ENCODE data around the gene HYOU1. TPM values are rescaled to one million over a fixed set of nuclear protein-coding genes. Genes with fewer than 3 reads are reported as not detected.

Gene HYOU1
- total and polyA plus RNA-seq, 4 donors, result 46.6 to 252 (median 106) TPM

GRCh38 chr11:119016216-119017009 lies 40.6 kb downstream of the HYOU1 start:
- no peaks in the 10 kb centered on the region for H3K27me3 ChIP-seq (ENCODE audit: control insufficient read depth in 3 of 3, insufficient read depth in 3 of 3, low read length in 2 of 3)
- H3K4me1 ChIP-seq (ENCODE audit: control insufficient read depth in 5 of 5, insufficient read depth in 5 of 5, low read length in 5 of 5), result peaks cover 5 to 19% (median 9%) of the 10 kb centered on the region in 5 donors
- 80 to 84% methylated on average over 14 of the region's 14 CpGs for WGBS, 2 donors
- H3K4me3 ChIP-seq, result no peak overlapping the region
- ATAC-seq (ENCODE audit: insufficient read depth, low FRiP score), result no peak
- TF ChIP-seq, protein P1, sequence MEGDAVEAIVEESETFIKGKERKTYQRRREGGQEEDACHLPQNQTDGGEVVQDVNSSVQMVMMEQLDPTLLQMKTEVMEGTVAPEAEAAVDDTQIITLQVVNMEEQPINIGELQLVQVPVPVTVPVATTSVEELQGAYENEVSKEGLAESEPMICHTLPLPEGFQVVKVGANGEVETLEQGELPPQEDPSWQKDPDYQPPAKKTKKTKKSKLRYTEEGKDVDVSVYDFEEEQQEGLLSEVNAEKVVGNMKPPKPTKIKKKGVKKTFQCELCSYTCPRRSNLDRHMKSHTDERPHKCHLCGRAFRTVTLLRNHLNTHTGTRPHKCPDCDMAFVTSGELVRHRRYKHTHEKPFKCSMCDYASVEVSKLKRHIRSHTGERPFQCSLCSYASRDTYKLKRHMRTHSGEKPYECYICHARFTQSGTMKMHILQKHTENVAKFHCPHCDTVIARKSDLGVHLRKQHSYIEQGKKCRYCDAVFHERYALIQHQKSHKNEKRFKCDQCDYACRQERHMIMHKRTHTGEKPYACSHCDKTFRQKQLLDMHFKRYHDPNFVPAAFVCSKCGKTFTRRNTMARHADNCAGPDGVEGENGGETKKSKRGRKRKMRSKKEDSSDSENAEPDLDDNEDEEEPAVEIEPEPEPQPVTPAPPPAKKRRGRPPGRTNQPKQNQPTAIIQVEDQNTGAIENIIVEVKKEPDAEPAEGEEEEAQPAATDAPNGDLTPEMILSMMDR (IDR thresholded peaks at IDR 0.05; ENCODE audit: control extremely low read depth, extremely low read depth), result no peak
- H3K9me3 ChIP-seq (ENCODE audit: control insufficient read depth in 4 of 4, insufficient read depth in 3 of 4, low read length in 3 of 4), result no peaks in the 10 kb centered on the region
- no peak overlapping the region for H3K9ac ChIP-seq (ENCODE audit: insufficient read depth in 1 of 2, low read length in 2 of 2)
- no peak for DNase-seq
- H3K27ac ChIP-seq (ENCODE audit: low read depth in 1 of 2, low read length in 1 of 2), result no peak overlapping the region
- H3K36me3 ChIP-seq (ENCODE audit: control insufficient read depth in 4 of 4, insufficient read depth in 4 of 4, low read length in 4 of 4), result peaks cover 7 to 50% (median 31%) of the 10 kb centered on the region in 4 donors

- no peak for ATAC-seq (ENCODE audit: insufficient read depth, low FRiP score)
- WGBS, 2 donors, result 68 to 81% methylated on average over 8 of the region's 8 CpGs
- DNase-seq, result no peak
- H3K9ac ChIP-seq (ENCODE audit: insufficient read depth in 1 of 2, low read length in 2 of 2), result no peak overlapping the region
- no peaks in the 10 kb centered on the region for H3K27me3 ChIP-seq (ENCODE audit: control insufficient read depth in 3 of 3, insufficient read depth in 3 of 3, low read length in 2 of 3)
- peaks cover 5 to 18% (median 8%) of the 10 kb centered on the region in 5 donors for H3K4me1 ChIP-seq (ENCODE audit: control insufficient read depth in 5 of 5, insufficient read depth in 5 of 5, low read length in 5 of 5)
- no peak overlapping the region for H3K27ac ChIP-seq (ENCODE audit: low read depth in 1 of 2, low read length in 1 of 2)
- H3K9me3 ChIP-seq (ENCODE audit: control insufficient read depth in 4 of 4, insufficient read depth in 3 of 4, low read length in 3 of 4), result no peaks in the 10 kb centered on the region
- TF ChIP-seq, protein P1 (IDR thresholded peaks at IDR 0.05; ENCODE audit: control extremely low read depth, extremely low read depth), result no peak
- peaks cover 4 to 53% (median 33%) of the 10 kb centered on the region in 4 donors for H3K36me3 ChIP-seq (ENCODE audit: control insufficient read depth in 4 of 4, insufficient read depth in 4 of 4, low read length in 4 of 4)
- H3K4me3 ChIP-seq, result no peak overlapping the region
Measured at GRCh38 chr11:119015054-119015611, 41.9 kb downstream of the HYOU1 start.

- TF ChIP-seq, protein P1 (IDR thresholded peaks at IDR 0.05; ENCODE audit: control extremely low read depth, extremely low read depth), result no peak
- Histone ChIP-seq H3K9ac (ENCODE audit: insufficient read depth in 1 of 2, low read length in 2 of 2) (no peak overlapping the region), H3K4me1 (ENCODE audit: control insufficient read depth in 5 of 5, insufficient read depth in 5 of 5, low read length in 5 of 5) (peaks cover 2 to 11% (median 5%) of the 10 kb centered on the region in 5 donors), H3K27me3 (ENCODE audit: control insufficient read depth in 3 of 3, insufficient read depth in 3 of 3, low read length in 2 of 3) (no peaks in the 10 kb centered on the region), H3K9me3 (ENCODE audit: control insufficient read depth in 4 of 4, insufficient read depth in 3 of 4, low read length in 3 of 4) (no peaks in the 10 kb centered on the region), H3K27ac (ENCODE audit: low read depth in 1 of 2, low read length in 1 of 2) (no peak overlapping the region), H3K4me3 (no peak overlapping the region), H3K36me3 (ENCODE audit: control insufficient read depth in 4 of 4, insufficient read depth in 4 of 4, low read length in 4 of 4) (peaks cover 4 to 52% (median 33%) of the 10 kb centered on the region in 4 donors)
- WGBS, 2 donors, result 95% methylated on average over 17 of the region's 17 CpGs
- no peak for ATAC-seq (ENCODE audit: insufficient read depth, low FRiP score)
- no peak for DNase-seq
Measured at GRCh38 chr11:119014209-119014924, 42.6 kb downstream of the HYOU1 start.

All from lung (tissue), 12 donors.